CD14-positive monocyte (primary cell): Measurements from ENCODE around the gene TSHR. TPM values are rescaled to one million over a fixed set of nuclear protein-coding genes. Genes with fewer than 3 reads are reported as not detected.

Experiments used
- DNase-seq, 3 donors: peaks; one replicate each; pipeline ENCODE4 v3.0.0-alpha.2; 2011 to 2022
- H2AFZ ChIP-seq: 2 replicates; pipeline ENCODE4 v1.6.0; 2012; ENCODE audit warnings: mild to moderate bottlenecking, low read depth, low read length, inconsistent platforms; ENCODE audit not compliant: insufficient read depth, poor library complexity, severe bottlenecking
- H3K27ac ChIP-seq, 2 donors: 1 replicate in 1 of 2; 2 replicates in 1 of 2; pipeline ENCODE4 v1.5.1; 2012 to 2013; ENCODE audit warnings: low read length in 2 of 2, control low read depth in 1 of 2, inconsistent platforms in 1 of 2, low read depth in 1 of 2, mild to moderate bottlenecking in 1 of 2
- H3K27me3 ChIP-seq, 2 donors: one replicate each; pipeline versions ENCODE4 v1.6.0 to v1.6.1; 2011 to 2013; ENCODE audit warnings: low read length in 2 of 2; ENCODE audit not compliant: control insufficient read depth in 2 of 2, insufficient read depth in 2 of 2
- H3K36me3 ChIP-seq, 2 donors: replicated peaks in 1 of 2; 1 replicate in 1 of 2; 2 replicates in 1 of 2; pipeline versions ENCODE4 v1.5.1 to v1.6.1; 2012 to 2013; ENCODE audit warnings: low read length in 2 of 2, control low read depth in 1 of 2, inconsistent platforms in 1 of 2, mild to moderate bottlenecking in 1 of 2; ENCODE audit not compliant: insufficient read depth in 2 of 2, control insufficient read depth in 1 of 2
- H3K4me1 ChIP-seq, 2 donors: 1 replicate in 1 of 2; 2 replicates in 1 of 2; pipeline versions ENCODE4 v1.5.1 to v1.6.1; 2012 to 2013; ENCODE audit warnings: low read length in 2 of 2, control low read depth in 1 of 2, inconsistent platforms in 1 of 2, mild to moderate bottlenecking in 1 of 2, moderate library complexity in 1 of 2; ENCODE audit not compliant: insufficient read depth in 2 of 2, control insufficient read depth in 1 of 2
- H3K4me2 ChIP-seq: replicated peaks from 2 replicates; pipeline ENCODE3; 2012; ENCODE audit warnings: low read length, moderate library complexity, mild to moderate bottlenecking; ENCODE audit not compliant: poor library complexity, severe bottlenecking; ENCODE audit errors: extremely low read depth
- H3K4me3 ChIP-seq, 3 experiments: fragments of 200-600 bp in 1 of 3; sonication (generic) in 1 of 3; replicated peaks in 1 of 3; 1 replicate in 2 of 3; 2 replicates in 1 of 3; pipeline ENCODE4 v1.5.1; 2011 to 2013; ENCODE audit warnings: low read length in 3 of 3, mild to moderate bottlenecking in 3 of 3, control low read depth in 2 of 3, low read depth in 2 of 3, inconsistent platforms in 1 of 3, moderate library complexity in 1 of 3
- H3K79me2 ChIP-seq: 2 replicates; pipeline ENCODE4 v1.6.0; 2012; ENCODE audit warnings: mild to moderate bottlenecking, control low read depth, inconsistent platforms, low read length, moderate library complexity; ENCODE audit not compliant: insufficient read depth
- H3K9ac ChIP-seq: 2 replicates; pipeline ENCODE4 v1.6.0; 2017; ENCODE audit warnings: low read length, mild to moderate bottlenecking; ENCODE audit not compliant: insufficient read depth, poor library complexity, severe bottlenecking
- H3K9me3 ChIP-seq, 2 donors: replicated peaks in 1 of 2; 1 replicate in 1 of 2; 2 replicates in 1 of 2; pipeline versions ENCODE4 v1.5.1 to v1.6.1; 2012 to 2013; ENCODE audit warnings: low read length in 2 of 2, control low read depth in 1 of 2; ENCODE audit not compliant: control insufficient read depth in 1 of 2, insufficient read depth in 1 of 2
- H4K20me1 ChIP-seq: 2 replicates; pipeline ENCODE4 v1.6.0; 2012; ENCODE audit warnings: mild to moderate bottlenecking, low read length, control low read depth, moderate library complexity; ENCODE audit not compliant: insufficient read depth
- H3K27ac Mint-ChIP-seq, 7 donors: one replicate each; pipeline ENCODE4 v1.8.0; 2020; ENCODE audit warnings: mild to moderate bottlenecking in 7 of 7, mixed read lengths in 7 of 7, moderate library complexity in 6 of 7, inconsistent platforms in 2 of 7
- H3K27me3 Mint-ChIP-seq, 3 donors: one replicate each; pipeline ENCODE4 v1.8.0; 2021 to 2022; ENCODE audit warnings: low read depth in 3 of 3, mild to moderate bottlenecking in 3 of 3, mixed read lengths in 3 of 3, moderate library complexity in 3 of 3, inconsistent platforms in 1 of 3
- H3K36me3 Mint-ChIP-seq, 2 donors: one replicate each; pipeline ENCODE4 v1.8.0; 2020; ENCODE audit warnings: mixed read lengths in 2 of 2, inconsistent platforms in 1 of 2, mild to moderate bottlenecking in 1 of 2
- H3K4me1 Mint-ChIP-seq: one replicate; pipeline ENCODE4 v1.8.0; 2020; ENCODE audit warnings: mild to moderate bottlenecking, mixed read lengths
- H3K4me3 Mint-ChIP-seq, 2 donors: one replicate each; pipeline ENCODE4 v1.8.0; 2020; ENCODE audit warnings: mild to moderate bottlenecking in 2 of 2, mixed read lengths in 2 of 2, moderate library complexity in 1 of 2
- H3K9me3 Mint-ChIP-seq, 7 donors: one replicate each; pipeline ENCODE4 v1.8.0; 2020 to 2022; ENCODE audit warnings: mixed read lengths in 7 of 7, mild to moderate bottlenecking in 6 of 7, moderate library complexity in 6 of 7, inconsistent platforms in 2 of 7
- CTCF ChIP-seq: fragments of 200-600 bp; IDR thresholded peaks from one replicate; pipeline ENCODE4 v1.8.0; 2022; ENCODE audit warnings: antibody characterized with exemption, mild to moderate bottlenecking
- WGBS: methylation state at CpG from one replicate; pipeline ENCODE4 v1.1.5; 2013; ENCODE audit warnings: missing lambda C conversion rate; ENCODE audit not compliant: insufficient coverage; 5-methylcytosine and 5-hydroxymethylcytosine counted together
- intact Hi-C, 2 donors: fragments of 100-400 bp; cut with micrococcal nuclease; formaldehyde crosslinking; loops; one replicate each; pipeline versions ENCODE4 v1.15.0 to v1.15.1; 2023
- polyA plus RNA-seq, 3 donors: library from polyadenylated mRNA; depleted of rRNA in 1 of 3; unstranded in 2 of 3; stranded (reverse) in 1 of 3; fragments of 300-500 nt in 2 of 3; fragments of >200 nt in 1 of 3; fragmentation: Illumina TruSeq in 2 of 3; gene quantifications; 1 replicate in 2 of 3; 2 replicates in 1 of 3; pipeline ENCODE4 v1.2.3, GENCODE V29; 2012 to 2021

Gene TSHR
- polyA plus RNA-seq, 3 donors = not detected

- H3K9ac ChIP-seq = no peak overlapping the region
- H3K27ac ChIP-seq = peak overlapping the region; percentile 20 to 73
- Mint-ChIP-seq H3K9me3 (peaks cover 3 to 14% (median 7%) of the 10 kb centered on the region in 7 donors), H3K36me3 (peaks cover 0 to 7% of the 10 kb centered on the region in 2 donors), H3K4me1 (peaks cover 34% of the 10 kb centered on the region), H3K4me3 (peak overlapping the region; percentile 11 to 50), H3K27me3 (no peaks in the 10 kb centered on the region), H3K27ac (peak overlapping the region; percentile 86 to 97 (median 95))
- WGBS = no CpG with 5 or more reads among the region's 5 CpGs
- TF ChIP-seq CTCF = no peak
- peaks cover 0 to 6% of the 10 kb centered on the region in 2 donors for H3K9me3 ChIP-seq
- DNase-seq = peak; percentile 51 to 73 (median 71)
- peak overlapping the region; percentile 29 for H3K4me2 ChIP-seq
- no peak overlapping the region for H2AFZ ChIP-seq
- H3K4me3 ChIP-seq = peak overlapping the region in 1 of 3 experiments; percentile 41
- no peaks in the 10 kb centered on the region for H3K27me3 ChIP-seq
- no peaks in the 10 kb centered on the region for H3K36me3 ChIP-seq
- intact Hi-C loops = no loop called here
- no peaks in the 10 kb centered on the region for H3K79me2 ChIP-seq
- no peaks in the 10 kb centered on the region for H4K20me1 ChIP-seq
- peaks cover 23 to 60% of the 10 kb centered on the region in 2 donors for H3K4me1 ChIP-seq
These were observed 172.4 kb downstream of the TSHR start for GRCh38 chr14:81127785-81128184.

GRCh38 chr14:81129242-81129641, 173.8 kb downstream of the TSHR start:
- TF ChIP-seq CTCF = no peak
- Histone ChIP-seq H3K9ac (no peak overlapping the region), H3K9me3 (peaks cover 0 to 6% of the 10 kb centered on the region in 2 donors), H4K20me1 (no peaks in the 10 kb centered on the region), H3K4me2 (no peak overlapping the region), H3K4me3 (no peak overlapping the region), H3K36me3 (no peaks in the 10 kb centered on the region), H3K79me2 (no peaks in the 10 kb centered on the region), H2AFZ (no peak overlapping the region), H3K27me3 (no peaks in the 10 kb centered on the region), H3K4me1 (peaks cover 17 to 45% of the 10 kb centered on the region in 2 donors), H3K27ac (no peak overlapping the region)
- WGBS = 92% methylated on average over 1 of the region's 1 CpG
- intact Hi-C loops = no loop called here
- Mint-ChIP-seq H3K36me3 (peaks cover 0 to 7% of the 10 kb centered on the region in 2 donors), H3K27me3 (peaks cover 0 to 1% (median 0%) of the 10 kb centered on the region in 3 donors), H3K27ac (no peak overlapping the region), H3K9me3 (peaks cover 3 to 17% (median 7%) of the 10 kb centered on the region in 7 donors), H3K4me3 (no peak overlapping the region), H3K4me1 (peaks cover 20% of the 10 kb centered on the region)
- DNase-seq = no peak
